ENCODE measurements around the gene FAM228A.

- no peak for TF ChIP-seq CTCF (tag by site-specific recombination; IDR thresholded peaks at IDR 0.05)
- TF ChIP-seq KLF16 (tag by site-specific recombination; IDR thresholded peaks at IDR 0.05): no peak
- TF ChIP-seq ZNF350 (tag by site-specific recombination; IDR thresholded peaks at IDR 0.05): no peak
Measured at GRCh38 chr2:24233321-24233720, 58.5 kb downstream of the FAM228A start.

Measured in HEK293 (cell line).